ENCODE data around the gene PXK. TPM values are rescaled to one million over a fixed set of nuclear protein-coding genes. Genes with fewer than 3 reads are reported as not detected.

Gene PXK
- total and polyA plus RNA-seq, 4 experiments from 2014 or later: 20.0 to 28.7 (median 21.8) TPM

GRCh38 chr3:58377168-58377567 lies 44.5 kb downstream of the PXK start:
- POLR2A ChIA-PET (ENCODE audit: partially characterized antibody): no interaction called here
- Histone ChIP-seq H3K27ac (ENCODE audit: low read depth, low read length) (no peak overlapping the region), H3K4me3 (ENCODE audit: low read length in 2 of 2) (no peak overlapping the region), H3K4me1 (ENCODE audit: insufficient read depth, low read length) (no peaks in the 10 kb centered on the region), H3K9me3 (ENCODE audit: control insufficient read depth in 1 of 2, low read length in 2 of 2) (no peaks in the 10 kb centered on the region), H3K27me3 (ENCODE audit: insufficient read depth, low read length) (no peaks in the 10 kb centered on the region), H3K36me3 (ENCODE audit: insufficient read depth, low read length) (no peaks in the 10 kb centered on the region)
- H3K27ac Mint-ChIP-seq: no peak overlapping the region
- CTCF ChIA-PET (ENCODE audit: partially characterized antibody): no interaction called here
- H3K9me3 Mint-ChIP-seq: no peaks in the 10 kb centered on the region
- intact Hi-C loops (cut with micrococcal nuclease): no loop called here
- peaks cover 5 to 8% of the 10 kb centered on the region in 2 donors for H3K36me3 Mint-ChIP-seq
- no peak for DNase-seq
- H3K4me1 Mint-ChIP-seq: peaks cover 0 to 4% (median 0%) of the 10 kb centered on the region in 4 donors
- H3K4me3 Mint-ChIP-seq: no peak overlapping the region
- H3K27me3 Mint-ChIP-seq: no peaks in the 10 kb centered on the region

GRCh38 chr3:58377750-58378149 lies 45.1 kb downstream of the PXK start:
- DNase-seq: no peak
- Mint-ChIP-seq H3K27me3 (no peaks in the 10 kb centered on the region), H3K9me3 (no peaks in the 10 kb centered on the region), H3K4me1 (peaks cover 0 to 4% (median 0%) of the 10 kb centered on the region in 4 donors), H3K4me3 (no peak overlapping the region), H3K27ac (peak overlapping the region in 1 of 7 donors; percentile 86), H3K36me3 (peaks cover 10 to 12% of the 10 kb centered on the region in 2 donors)
- H3K9me3 ChIP-seq (ENCODE audit: control insufficient read depth in 1 of 2, low read length in 2 of 2): no peaks in the 10 kb centered on the region
- no peaks in the 10 kb centered on the region for H3K36me3 ChIP-seq (ENCODE audit: insufficient read depth, low read length)
- no peak overlapping the region for H3K27ac ChIP-seq (ENCODE audit: low read depth, low read length)
- H3K27me3 ChIP-seq (ENCODE audit: insufficient read depth, low read length): no peaks in the 10 kb centered on the region
- no peak overlapping the region for H3K4me3 ChIP-seq (ENCODE audit: low read length in 2 of 2)
- no peaks in the 10 kb centered on the region for H3K4me1 ChIP-seq (ENCODE audit: insufficient read depth, low read length)
- intact Hi-C loops (cut with micrococcal nuclease): no loop called here
- POLR2A ChIA-PET (ENCODE audit: partially characterized antibody): no interaction called here
- CTCF ChIA-PET (ENCODE audit: partially characterized antibody): no interaction called here

- ChIA-PET CTCF (ENCODE audit: partially characterized antibody) (interaction anchor here (1.0 kb wide), 1 partner anchor 22 kb away, joined by 4 read pairs; no protein-coding TSS in a partner anchor), POLR2A (ENCODE audit: partially characterized antibody) (no interaction called here)
- no peak overlapping the region for H3K4me3 ChIP-seq (ENCODE audit: low read length in 2 of 2)
- Mint-ChIP-seq H3K27ac (peak overlapping the region in 1 of 7 donors; percentile 43), H3K4me3 (no peak overlapping the region), H3K9me3 (no peaks in the 10 kb centered on the region), H3K36me3 (peaks cover 6 to 14% of the 10 kb centered on the region in 2 donors), H3K4me1 (peaks cover 0 to 4% (median 0%) of the 10 kb centered on the region in 4 donors), H3K27me3 (no peaks in the 10 kb centered on the region)
- H3K36me3 ChIP-seq (ENCODE audit: insufficient read depth, low read length): no peaks in the 10 kb centered on the region
- no peak overlapping the region for H3K27ac ChIP-seq (ENCODE audit: low read depth, low read length)
- no peaks in the 10 kb centered on the region for H3K9me3 ChIP-seq (ENCODE audit: control insufficient read depth in 1 of 2, low read length in 2 of 2)
- no peaks in the 10 kb centered on the region for H3K27me3 ChIP-seq (ENCODE audit: insufficient read depth, low read length)
- DNase-seq: no peak
- intact Hi-C loops (cut with micrococcal nuclease): no loop called here
- no peaks in the 10 kb centered on the region for H3K4me1 ChIP-seq (ENCODE audit: insufficient read depth, low read length)
Measured at GRCh38 chr3:58379351-58380073, 46.8 kb downstream of the PXK start.

- Histone ChIP-seq H3K36me3 (ENCODE audit: insufficient read depth, low read length) (no peaks in the 10 kb centered on the region), H3K4me3 (ENCODE audit: low read length in 2 of 2) (no peak overlapping the region), H3K4me1 (ENCODE audit: insufficient read depth, low read length) (no peaks in the 10 kb centered on the region), H3K27ac (ENCODE audit: low read depth, low read length) (no peak overlapping the region), H3K27me3 (ENCODE audit: insufficient read depth, low read length) (no peaks in the 10 kb centered on the region), H3K9me3 (ENCODE audit: control insufficient read depth in 1 of 2, low read length in 2 of 2) (no peaks in the 10 kb centered on the region)
- ChIA-PET POLR2A (ENCODE audit: partially characterized antibody) (no interaction called here), CTCF (ENCODE audit: partially characterized antibody) (interaction anchor here (1.1 kb wide), 1 partner anchor 76 kb away, joined by 3 read pairs; no protein-coding TSS in a partner anchor)
- H3K4me3 Mint-ChIP-seq: no peak overlapping the region
- intact Hi-C loops (cut with micrococcal nuclease): no loop called here
- H3K36me3 Mint-ChIP-seq: peaks cover 18 to 30% of the 10 kb centered on the region in 2 donors
- H3K9me3 Mint-ChIP-seq: no peaks in the 10 kb centered on the region
- peaks cover 0 to 7% (median 1%) of the 10 kb centered on the region in 4 donors for H3K4me1 Mint-ChIP-seq
- H3K27ac Mint-ChIP-seq: no peak overlapping the region
- no peaks in the 10 kb centered on the region for H3K27me3 Mint-ChIP-seq
- DNase-seq: no peak
Measured at GRCh38 chr3:58383476-58383875, 50.8 kb downstream of the PXK start.

- Histone ChIP-seq H3K4me1 (ENCODE audit: insufficient read depth, low read length) (no peaks in the 10 kb centered on the region), H3K36me3 (ENCODE audit: insufficient read depth, low read length) (no peaks in the 10 kb centered on the region), H3K27me3 (ENCODE audit: insufficient read depth, low read length) (no peaks in the 10 kb centered on the region), H3K4me3 (ENCODE audit: low read length in 2 of 2) (no peak overlapping the region), H3K27ac (ENCODE audit: low read depth, low read length) (no peak overlapping the region), H3K9me3 (ENCODE audit: control insufficient read depth in 1 of 2, low read length in 2 of 2) (no peaks in the 10 kb centered on the region)
- H3K4me3 Mint-ChIP-seq: no peak overlapping the region
- ChIA-PET CTCF (ENCODE audit: partially characterized antibody) (interaction anchor here (1.1 kb wide), 1 partner anchor 77 kb away, joined by 3 read pairs; no protein-coding TSS in a partner anchor), POLR2A (ENCODE audit: partially characterized antibody) (no interaction called here)
- H3K9me3 Mint-ChIP-seq: no peaks in the 10 kb centered on the region
- peaks cover 18 to 33% of the 10 kb centered on the region in 2 donors for H3K36me3 Mint-ChIP-seq
- peaks cover 0 to 7% (median 1%) of the 10 kb centered on the region in 4 donors for H3K4me1 Mint-ChIP-seq
- intact Hi-C loops (cut with micrococcal nuclease): no loop called here
- H3K27ac Mint-ChIP-seq: no peak overlapping the region
- no peaks in the 10 kb centered on the region for H3K27me3 Mint-ChIP-seq
- DNase-seq: no peak
Measured at GRCh38 chr3:58383904-58384303, 51.2 kb downstream of the PXK start.

GRCh38 chr3:58384381-58385090 lies 51.8 kb downstream of the PXK start:
- H3K36me3 ChIP-seq (ENCODE audit: insufficient read depth, low read length): no peaks in the 10 kb centered on the region
- CTCF ChIA-PET (ENCODE audit: partially characterized antibody): interaction anchor here (1.1 kb wide), 1 partner anchor 77 kb away, joined by 3 read pairs; no protein-coding TSS in a partner anchor
- H3K4me1 Mint-ChIP-seq: peaks cover 0 to 7% (median 1%) of the 10 kb centered on the region in 4 donors

GRCh38 chr3:58386626-58387365 lies 54.1 kb downstream of the PXK start:
- POLR2A ChIA-PET (ENCODE audit: partially characterized antibody): no interaction called here
- no peaks in the 10 kb centered on the region for H3K27me3 Mint-ChIP-seq
- no peaks in the 10 kb centered on the region for H3K4me1 ChIP-seq (ENCODE audit: insufficient read depth, low read length)
- no peak overlapping the region for H3K27ac Mint-ChIP-seq
- no peak overlapping the region for H3K4me3 Mint-ChIP-seq
- no peak for DNase-seq
- no peaks in the 10 kb centered on the region for H3K9me3 Mint-ChIP-seq
- no peak overlapping the region for H3K27ac ChIP-seq (ENCODE audit: low read depth, low read length)
- H3K36me3 Mint-ChIP-seq: peaks cover 27 to 39% of the 10 kb centered on the region in 2 donors
- H3K36me3 ChIP-seq (ENCODE audit: insufficient read depth, low read length): no peaks in the 10 kb centered on the region
- peaks cover 0 to 7% (median 0%) of the 10 kb centered on the region in 4 donors for H3K4me1 Mint-ChIP-seq
- intact Hi-C loops (cut with micrococcal nuclease): no loop called here
- H3K27me3 ChIP-seq (ENCODE audit: insufficient read depth, low read length): no peaks in the 10 kb centered on the region
- CTCF ChIA-PET (ENCODE audit: partially characterized antibody): interaction anchor here (1.3 kb wide), 1 partner anchor 147 kb away, joined by 3 read pairs; no protein-coding TSS in a partner anchor
- no peaks in the 10 kb centered on the region for H3K9me3 ChIP-seq (ENCODE audit: control insufficient read depth in 1 of 2, low read length in 2 of 2)
- no peak overlapping the region for H3K4me3 ChIP-seq (ENCODE audit: low read length in 2 of 2)

More at GRCh38 chr3:58384381-58385090, 51.8 kb downstream of the PXK start:
- H3K27me3 ChIP-seq (ENCODE audit: insufficient read depth, low read length): no peaks in the 10 kb centered on the region
- no peaks in the 10 kb centered on the region for H3K4me1 ChIP-seq (ENCODE audit: insufficient read depth, low read length)
- intact Hi-C loops (cut with micrococcal nuclease): no loop called here
- no peak overlapping the region for H3K27ac ChIP-seq (ENCODE audit: low read depth, low read length)
- Mint-ChIP-seq H3K27me3 (no peaks in the 10 kb centered on the region), H3K4me3 (no peak overlapping the region), H3K9me3 (no peaks in the 10 kb centered on the region), H3K27ac (peak overlapping the region in 1 of 7 donors; percentile 23), H3K36me3 (peaks cover 18 to 33% of the 10 kb centered on the region in 2 donors)
- no peak overlapping the region for H3K4me3 ChIP-seq (ENCODE audit: low read length in 2 of 2)
- H3K9me3 ChIP-seq (ENCODE audit: control insufficient read depth in 1 of 2, low read length in 2 of 2): no peaks in the 10 kb centered on the region
- DNase-seq: no peak
- POLR2A ChIA-PET (ENCODE audit: partially characterized antibody): no interaction called here
